Stimulated activated CD4-positive, alpha-beta T cell treated with anti-CD3 and anti-CD28 coated beads, TNF-alpha, amount 100 ng/mL, for 4 hours (primary cell): ENCODE measurements around the gene SGK2.

Experiments used
- DNase-seq, 3 experiments: peaks; one replicate each; pipeline ENCODE4 v3.0.0-alpha.2; 2020; ENCODE audit warnings: low read depth in 3 of 3

The SGK2 gene

GRCh38 chr20:43536041-43536816 is 22.6 kb upstream of the SGK2 start:
- DNase-seq = no peak

DNA sequence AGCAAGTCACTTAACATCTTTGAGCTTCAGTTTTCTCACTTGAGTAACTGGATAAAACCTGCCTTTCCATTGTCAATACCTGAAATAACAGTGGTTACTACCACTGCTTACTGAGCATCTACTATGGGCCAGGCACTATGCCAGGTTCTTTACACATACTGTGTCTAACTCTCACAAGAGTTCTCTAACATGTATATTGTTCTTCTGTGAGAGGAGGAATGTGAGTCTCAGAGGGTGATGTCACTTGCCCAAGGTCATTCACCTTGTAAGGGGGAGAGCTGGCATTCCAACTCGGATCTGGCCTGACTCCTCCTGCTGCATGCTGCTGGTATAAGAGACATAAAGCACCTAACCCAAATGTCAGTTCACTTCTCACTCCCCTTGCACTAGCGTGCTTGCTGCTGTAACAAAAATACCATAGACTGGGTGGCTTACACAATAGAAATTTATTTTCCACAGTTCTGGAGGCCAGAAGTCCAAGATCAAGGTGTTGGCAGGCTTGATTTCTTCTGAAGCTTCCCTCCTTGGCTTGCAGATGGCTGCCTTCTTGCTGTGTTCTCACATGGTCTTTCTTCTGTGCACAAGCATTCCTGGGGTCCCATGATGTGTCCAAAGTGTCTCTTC is 21.9 kb upstream of the SGK2 start:
- DNase-seq = no peak

DNA sequence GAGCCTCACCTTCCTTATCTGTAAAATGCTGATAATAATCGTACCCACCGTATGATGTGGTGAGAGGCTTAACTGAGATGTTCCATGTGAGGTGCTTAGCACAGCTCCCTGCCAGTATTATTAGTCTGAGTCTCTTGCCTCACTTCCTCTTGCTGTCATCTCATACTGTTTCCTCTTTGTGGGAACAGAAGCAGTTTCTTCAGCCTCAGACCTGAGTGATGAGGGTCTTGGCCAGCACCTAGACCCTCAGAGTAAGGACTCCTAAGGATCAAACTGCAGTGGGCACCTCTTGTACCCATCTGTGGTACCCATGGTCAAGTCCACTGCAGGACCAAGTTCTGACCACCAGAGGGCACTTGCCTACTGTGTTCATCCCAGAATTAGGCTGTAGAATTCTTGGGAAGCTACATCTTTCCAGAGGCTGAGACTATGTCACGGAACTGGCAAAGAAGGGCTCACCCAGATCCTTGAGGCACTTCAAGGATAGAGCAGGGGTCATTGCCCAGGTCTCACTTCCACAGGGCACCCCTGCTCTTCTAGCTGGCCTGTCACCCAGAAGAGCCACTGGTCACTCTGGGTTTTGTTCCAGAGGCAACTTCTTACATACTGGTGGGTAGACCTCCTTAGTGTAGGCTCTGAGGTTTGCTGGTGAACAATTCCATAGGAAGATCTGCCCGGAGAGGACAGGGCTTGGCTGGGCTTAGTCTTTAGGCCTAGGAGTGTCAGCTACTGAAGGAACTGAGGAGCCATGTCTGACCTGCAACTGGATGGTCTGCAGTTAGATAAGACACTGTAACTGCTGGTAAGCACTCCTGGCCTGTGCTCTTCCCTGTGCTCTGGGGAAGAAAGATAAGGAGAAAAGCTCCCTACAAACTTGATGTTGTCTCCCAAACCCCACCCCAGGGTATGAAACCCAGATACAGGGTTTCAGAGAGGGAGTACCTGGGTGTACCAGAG is 20.6 kb upstream of the SGK2 start:
- DNase-seq = peak in 2 of 3 experiments; percentile 21 to 34

- DNase-seq = no peak
Observed at GRCh38 chr20:43538878-43539700, 19.7 kb upstream of the SGK2 start.

DNA sequence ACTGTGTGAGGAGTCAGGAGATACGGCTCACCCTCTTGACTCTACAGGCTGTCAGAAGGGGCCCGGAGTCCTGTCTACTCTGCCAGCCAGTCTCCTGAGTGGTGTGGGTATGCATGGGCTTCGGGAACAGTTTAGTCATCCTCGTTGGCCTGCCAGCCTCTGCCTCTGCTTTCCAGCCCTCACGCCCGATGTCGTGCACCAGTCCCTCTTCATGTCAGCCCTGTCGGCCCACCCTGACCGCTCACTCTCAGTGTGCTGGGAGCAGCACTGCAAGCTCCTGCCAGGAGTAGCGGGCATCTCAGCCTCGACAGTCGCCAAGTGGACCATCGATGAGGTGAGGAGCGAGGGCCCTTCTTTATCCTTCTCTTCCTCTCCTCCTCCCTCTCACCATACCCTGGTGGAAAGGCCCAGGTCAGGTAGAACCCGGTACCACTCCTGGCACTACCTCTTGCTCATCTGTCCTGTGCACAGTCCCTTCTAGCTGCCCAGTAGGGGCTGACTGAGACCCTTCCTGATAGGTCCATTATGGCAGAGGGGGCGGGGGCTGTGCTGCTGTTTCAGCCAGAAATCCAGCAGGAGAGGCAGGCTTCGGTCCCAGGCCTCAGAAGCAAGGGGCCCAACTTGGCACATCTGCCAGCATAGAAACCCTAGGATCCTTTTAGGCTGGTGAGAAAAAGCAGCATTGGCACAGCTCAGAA is 18.7 kb upstream of the SGK2 start:
- no peak for DNase-seq

DNA sequence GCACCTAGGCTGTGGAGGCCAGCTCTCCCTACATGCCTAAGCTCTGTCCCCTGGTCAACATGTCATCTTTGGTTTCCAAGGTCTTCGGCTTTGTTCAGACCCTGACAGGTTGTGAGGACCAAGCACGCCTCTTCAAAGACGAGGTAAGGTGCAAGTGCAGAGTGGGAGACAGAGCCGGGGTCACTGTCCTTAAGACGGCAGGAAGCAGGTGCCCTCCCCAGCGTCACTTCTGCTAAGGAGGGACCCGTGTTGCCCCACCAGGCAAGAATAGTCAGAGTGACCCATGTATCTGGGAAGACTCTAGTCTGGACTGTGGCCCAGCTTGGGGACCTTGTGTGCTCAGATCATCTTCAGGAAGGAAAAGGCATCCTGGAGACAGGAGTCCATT is 18.2 kb upstream of the SGK2 start:
- no peak for DNase-seq

GRCh38 chr20:43541214-43541613 is 17.6 kb upstream of the SGK2 start:
- no peak for DNase-seq

DNA sequence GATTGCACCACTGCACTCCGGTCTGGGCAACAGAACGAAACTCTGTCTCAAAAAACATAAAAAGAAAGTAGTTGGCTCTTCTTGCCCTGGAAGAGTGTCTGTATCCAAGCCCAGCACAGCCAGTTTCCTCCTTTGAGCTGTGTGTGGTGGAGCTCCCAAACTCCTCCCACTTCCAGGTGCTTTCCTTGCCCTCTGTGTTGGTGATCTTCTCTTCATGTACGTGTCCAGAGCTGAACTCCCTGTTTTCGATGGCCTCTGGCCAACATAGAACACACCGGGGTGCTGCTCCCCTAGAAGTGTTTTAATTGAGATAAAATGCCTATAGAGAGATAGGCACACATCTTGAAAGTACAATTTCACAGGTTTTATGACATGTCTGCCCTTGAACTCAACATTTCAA is 16.7 kb upstream of the SGK2 start:
- DNase-seq = no peak

- no peak for DNase-seq
Observed at GRCh38 chr20:43542674-43543073, 16.2 kb upstream of the SGK2 start.

- DNase-seq = no peak
Observed at GRCh38 chr20:43543138-43543537, 15.7 kb upstream of the SGK2 start.

GRCh38 chr20:43544501-43544900 is 14.3 kb upstream of the SGK2 start:
- no peak for DNase-seq

DNA sequence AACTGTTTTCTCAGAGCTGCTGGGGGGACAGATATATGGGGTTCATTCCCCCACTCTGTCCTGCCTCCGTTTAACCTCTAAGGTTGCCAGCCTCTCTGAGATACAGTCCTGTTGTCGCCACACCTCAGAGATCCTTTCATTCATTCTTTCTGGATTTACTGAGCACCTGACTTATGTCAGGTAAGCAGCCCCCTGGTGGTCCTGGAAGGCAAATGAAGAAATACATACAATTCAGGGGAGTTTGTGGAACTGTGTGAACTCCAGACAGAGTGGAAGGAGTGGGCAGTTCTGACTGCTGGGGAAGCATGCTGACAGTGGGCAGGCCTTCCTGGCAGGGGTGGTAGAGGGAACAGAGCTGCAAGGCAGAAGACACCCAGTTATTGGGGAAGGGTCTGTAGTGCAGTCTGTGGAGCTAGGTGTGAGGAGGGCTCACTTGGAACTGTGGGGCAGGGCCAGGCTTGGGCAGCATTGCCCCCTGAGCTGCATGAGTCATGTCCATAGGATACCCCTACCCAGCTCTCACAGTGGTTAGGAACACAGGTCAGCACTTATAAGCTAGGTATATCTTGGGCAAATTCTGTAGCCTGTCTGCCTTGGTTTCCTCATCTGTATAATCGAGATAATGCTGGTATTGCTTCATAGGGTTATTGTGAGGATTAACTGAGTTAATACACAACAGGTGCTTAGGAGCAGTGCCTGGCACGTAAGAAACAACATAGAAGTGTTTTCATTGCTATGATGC is 12.8 kb upstream of the SGK2 start:
- no peak for DNase-seq

GRCh38 chr20:43548273-43548880 is 10.4 kb upstream of the SGK2 start:
- no peak for DNase-seq

DNA sequence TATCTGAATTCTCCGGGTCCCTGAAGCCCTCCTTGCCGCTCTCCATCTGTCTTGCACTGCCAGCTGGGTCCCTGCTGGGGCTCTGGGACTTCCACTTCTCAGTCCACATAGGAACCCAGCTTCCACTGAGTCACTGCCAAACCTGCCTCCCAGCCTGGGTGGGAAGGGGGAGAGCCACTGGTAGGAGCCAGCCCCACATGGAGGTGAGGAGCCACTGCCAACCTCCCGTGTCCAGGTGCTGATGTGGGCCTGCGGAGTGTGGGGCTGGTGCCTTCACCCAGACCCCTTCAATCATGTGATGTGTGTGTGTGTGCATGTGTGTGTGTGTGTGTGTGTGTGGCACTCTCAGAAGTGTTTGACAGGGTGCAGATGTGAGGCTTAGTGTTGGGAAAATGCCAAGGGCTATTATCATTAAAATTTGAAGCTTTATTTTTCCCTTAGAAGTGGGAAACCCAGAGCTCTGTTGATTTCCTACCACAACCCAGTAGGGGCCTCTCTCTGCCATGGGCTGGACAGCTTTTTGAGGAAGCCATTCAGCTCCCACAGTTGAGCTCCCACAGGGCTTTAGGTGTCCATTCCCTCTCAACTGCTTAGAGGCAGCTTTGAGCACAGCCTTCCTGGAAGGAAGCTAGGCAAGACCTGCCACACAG is 9.3 kb upstream of the SGK2 start:
- no peak for DNase-seq

- DNase-seq = no peak
Observed at GRCh38 chr20:43550456-43550855, 8.4 kb upstream of the SGK2 start.

GRCh38 chr20:43554369-43554768 is 4.5 kb upstream of the SGK2 start:
- DNase-seq = no peak

- no peak for DNase-seq
Observed at GRCh38 chr20:43559147-43559987, 540 bp downstream of the SGK2 start.

DNA sequence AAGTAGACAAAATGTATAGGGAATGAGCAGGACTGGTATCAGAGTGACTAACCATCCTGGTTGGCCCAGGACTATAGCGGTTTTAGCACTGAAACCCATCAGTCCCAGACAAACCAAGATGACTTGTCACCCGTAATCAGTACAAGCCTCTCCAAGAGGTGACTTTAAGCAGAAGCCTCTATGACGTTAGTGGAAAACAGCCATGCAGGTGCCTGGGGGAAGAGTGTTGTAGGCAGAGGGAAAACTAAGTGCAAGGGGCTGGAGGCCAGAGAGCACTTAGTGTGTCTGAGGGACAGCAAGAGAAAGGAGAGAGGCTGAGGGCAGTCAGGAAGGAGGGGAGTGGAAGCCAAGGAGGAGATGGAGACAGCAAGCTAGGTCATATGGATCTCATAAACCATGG is 2.1 kb downstream of the SGK2 start:
- no peak for DNase-seq
